ENCODE data around the gene NAIF1. TPM values are rescaled to one million over a fixed set of nuclear protein-coding genes. Genes with fewer than 3 reads are reported as not detected.
A peak's percentile ranks its signal among the peaks of the same experiment; 100 is the strongest.

Gene NAIF1
- polyA plus RNA-seq, 1 of the 3 experiments (the other 2 are of a cell fraction): 14.8 TPM

DNA sequence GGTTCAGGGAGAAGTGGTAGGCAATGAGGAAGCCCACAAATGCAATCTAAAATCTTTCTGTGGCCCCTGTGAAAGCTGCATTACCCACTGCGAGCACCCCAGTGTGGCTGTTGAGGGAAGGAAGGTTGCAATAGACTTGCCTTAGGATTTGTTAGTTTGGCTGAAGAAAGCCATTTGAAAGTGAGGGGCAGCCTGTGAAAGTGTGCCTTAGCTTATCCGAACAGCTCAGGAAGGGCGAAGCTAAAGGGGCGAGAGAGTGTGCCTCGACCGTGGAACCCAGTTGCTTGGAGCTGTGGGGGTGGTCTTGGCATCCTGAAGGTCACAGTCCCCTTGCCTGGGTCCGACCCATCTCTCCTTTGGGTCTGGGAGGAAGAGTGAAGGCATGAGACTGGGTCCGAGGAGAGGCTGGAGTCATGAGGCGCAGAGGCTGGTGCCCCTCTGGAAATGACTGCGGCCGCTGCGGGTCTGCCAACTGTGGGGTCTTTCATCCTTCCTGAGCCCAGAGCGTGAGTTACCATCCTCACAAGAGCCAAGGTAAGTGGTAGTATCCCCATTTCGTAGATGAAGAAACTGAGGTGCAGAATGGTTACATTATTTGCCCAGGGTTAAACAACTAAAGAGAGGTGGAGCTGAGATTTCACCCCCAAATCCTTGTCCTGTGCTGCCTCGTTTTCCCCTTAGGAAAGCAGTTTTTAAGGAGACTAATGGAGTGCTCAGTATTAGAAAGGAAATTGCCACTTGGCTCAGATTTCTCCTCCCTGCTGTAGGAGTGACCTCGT is 25.3 kb upstream of the NAIF1 start:
- Histone ChIP-seq H3K9ac (peak overlapping the region; percentile 67), H3K4me1 (ENCODE audit: control insufficient read depth in 1 of 2, insufficient read depth in 2 of 2, low read depth in 1 of 2, low read length in 1 of 2) (peaks cover 40% of the 10 kb centered on the region in 2 experiments), H3K27ac (ENCODE audit: low read depth in 2 of 2, low read length in 1 of 2) (peak overlapping the region; percentile 5 to 96), H3K27me3 (ENCODE audit: insufficient read depth) (no peaks in the 10 kb centered on the region), H3F3A (replicated peaks; ENCODE audit: insufficient read depth) (peaks cover 29% of the 10 kb centered on the region), H3K9me3 (no peaks in the 10 kb centered on the region), H3K4me3 (ENCODE audit: low read depth in 2 of 2, low read length in 1 of 2) (peak overlapping the region; percentile 24 to 63; a peak in 3 of 4 replicates), H3K36me3 (replicated peaks in 1 of 2; ENCODE audit: control insufficient read depth in 1 of 2, insufficient read depth in 2 of 2, low read length in 1 of 2) (peaks cover 0 to 2% of the 10 kb centered on the region in 2 experiments), H4K20me1 (ENCODE audit: insufficient read depth) (no peaks in the 10 kb centered on the region), H3K79me2 (ENCODE audit: insufficient read depth) (peaks cover 88% of the 10 kb centered on the region), H3K4me2 (peak overlapping the region; percentile 92), H2AFZ (ENCODE audit: low read depth) (no peak overlapping the region), H3K9me2 (no peaks in the 10 kb centered on the region)
- TF ChIP-seq FOSL2 (IDR thresholded peaks at IDR 0.05; ENCODE audit: borderline replicate concordance, low read depth) (no peak), TCF12 (IDR thresholded peaks at IDR 0.05) (no peak), GABPA (IDR thresholded peaks at IDR 0.05; ENCODE audit: low read depth) (no peak), POLR2AphosphoS5 (IDR thresholded peaks at IDR 0.05; ENCODE audit: low read depth, low read length) (no peak), TAF1 (IDR thresholded peaks at IDR 0.05; ENCODE audit: borderline replicate concordance, low read depth, low read length) (no peak), YY1 (IDR thresholded peaks at IDR 0.05; ENCODE audit: low read depth) (no peak), NFIC (IDR thresholded peaks at IDR 0.05; ENCODE audit: borderline replicate concordance) (no peak), NRF1 (IDR thresholded peaks at IDR 0.05; ENCODE audit: low read depth, low read length) (no peak), RCOR1 (IDR thresholded peaks at IDR 0.05; ENCODE audit: low read length) (no peak), ELF1 (IDR thresholded peaks at IDR 0.05) (no peak)
- TF ChIP-seq, protein P1, sequence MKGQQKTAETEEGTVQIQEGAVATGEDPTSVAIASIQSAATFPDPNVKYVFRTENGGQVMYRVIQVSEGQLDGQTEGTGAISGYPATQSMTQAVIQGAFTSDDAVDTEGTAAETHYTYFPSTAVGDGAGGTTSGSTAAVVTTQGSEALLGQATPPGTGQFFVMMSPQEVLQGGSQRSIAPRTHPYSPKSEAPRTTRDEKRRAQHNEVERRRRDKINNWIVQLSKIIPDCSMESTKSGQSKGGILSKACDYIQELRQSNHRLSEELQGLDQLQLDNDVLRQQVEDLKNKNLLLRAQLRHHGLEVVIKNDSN (IDR thresholded peaks at IDR 0.05; ENCODE audit: borderline replicate concordance, low read depth): no peak
- TF ChIP-seq, protein P2, sequence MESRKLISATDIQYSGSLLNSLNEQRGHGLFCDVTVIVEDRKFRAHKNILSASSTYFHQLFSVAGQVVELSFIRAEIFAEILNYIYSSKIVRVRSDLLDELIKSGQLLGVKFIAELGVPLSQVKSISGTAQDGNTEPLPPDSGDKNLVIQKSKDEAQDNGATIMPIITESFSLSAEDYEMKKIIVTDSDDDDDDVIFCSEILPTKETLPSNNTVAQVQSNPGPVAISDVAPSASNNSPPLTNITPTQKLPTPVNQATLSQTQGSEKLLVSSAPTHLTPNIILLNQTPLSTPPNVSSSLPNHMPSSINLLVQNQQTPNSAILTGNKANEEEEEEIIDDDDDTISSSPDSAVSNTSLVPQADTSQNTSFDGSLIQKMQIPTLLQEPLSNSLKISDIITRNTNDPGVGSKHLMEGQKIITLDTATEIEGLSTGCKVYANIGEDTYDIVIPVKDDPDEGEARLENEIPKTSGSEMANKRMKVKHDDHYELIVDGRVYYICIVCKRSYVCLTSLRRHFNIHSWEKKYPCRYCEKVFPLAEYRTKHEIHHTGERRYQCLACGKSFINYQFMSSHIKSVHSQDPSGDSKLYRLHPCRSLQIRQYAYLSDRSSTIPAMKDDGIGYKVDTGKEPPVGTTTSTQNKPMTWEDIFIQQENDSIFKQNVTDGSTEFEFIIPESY (IDR thresholded peaks at IDR 0.05; ENCODE audit: borderline replicate concordance, low read depth): no peak
- TF ChIP-seq, protein P3, sequence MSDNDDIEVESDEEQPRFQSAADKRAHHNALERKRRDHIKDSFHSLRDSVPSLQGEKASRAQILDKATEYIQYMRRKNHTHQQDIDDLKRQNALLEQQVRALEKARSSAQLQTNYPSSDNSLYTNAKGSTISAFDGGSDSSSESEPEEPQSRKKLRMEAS (IDR thresholded peaks at IDR 0.05; ENCODE audit: low read depth): no peak
- no peak for DNase-seq
- ChIA-PET POLR2A (no interaction called here), CTCF (interaction anchor here (1.0 to 18.8 kb wide), 9 partner anchors 9 to 150 kb away, joined by 3 to 246 read pairs (median 5); partner anchors contain the start of gene NAIF1)
- WGBS (ENCODE audit: low lambda C conversion rate): 81% methylated on average over 15 of the region's 16 CpGs

DNA sequence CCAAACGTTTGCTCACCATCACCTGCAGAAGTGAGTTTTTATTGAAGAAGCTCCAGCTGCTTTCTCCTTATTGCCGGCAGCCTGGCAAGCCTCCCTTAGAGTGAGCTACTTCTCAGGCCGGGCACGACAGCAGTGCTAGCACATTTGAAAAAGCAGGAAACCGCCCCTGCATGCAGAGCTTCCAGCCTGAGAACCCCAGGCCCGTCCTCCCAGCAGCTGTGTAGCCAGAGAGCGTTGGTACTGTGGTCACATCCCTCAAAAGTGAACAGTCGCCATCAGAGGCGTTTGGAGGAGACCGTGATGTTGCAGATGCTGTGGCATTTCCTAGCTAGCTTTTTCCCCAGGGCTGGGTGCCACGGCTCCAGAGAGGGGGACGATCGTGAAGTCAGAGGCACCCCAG is 24.5 kb upstream of the NAIF1 start:
- Histone ChIP-seq H3K27me3 (ENCODE audit: insufficient read depth) (no peaks in the 10 kb centered on the region), H3K4me1 (ENCODE audit: control insufficient read depth in 1 of 2, insufficient read depth in 2 of 2, low read depth in 1 of 2, low read length in 1 of 2) (peaks cover 39 to 40% of the 10 kb centered on the region in 2 experiments), H3K9me2 (no peaks in the 10 kb centered on the region), H3K4me3 (ENCODE audit: low read depth in 2 of 2, low read length in 1 of 2) (peak overlapping the region; percentile 48 to 63), H3F3A (replicated peaks; ENCODE audit: insufficient read depth) (peaks cover 29% of the 10 kb centered on the region), H3K79me2 (ENCODE audit: insufficient read depth) (peaks cover 88% of the 10 kb centered on the region), H2AFZ (ENCODE audit: low read depth) (no peak overlapping the region), H3K27ac (ENCODE audit: low read depth in 2 of 2, low read length in 1 of 2) (peak overlapping the region; percentile 85 to 96; a peak in 3 of 4 replicates), H3K9me3 (no peaks in the 10 kb centered on the region), H3K4me2 (peak overlapping the region; percentile 92), H4K20me1 (ENCODE audit: insufficient read depth) (no peaks in the 10 kb centered on the region), H3K9ac (peak overlapping the region; percentile 67), H3K36me3 (replicated peaks in 1 of 2; ENCODE audit: control insufficient read depth in 1 of 2, insufficient read depth in 2 of 2, low read length in 1 of 2) (peaks cover 0 to under 1% of the 10 kb centered on the region in 2 experiments)
- TF ChIP-seq MEF2A (IDR thresholded peaks at IDR 0.05; ENCODE audit: borderline replicate concordance, low read depth) (no peak), PBX3 (IDR thresholded peaks at IDR 0.05) (no peak), NRF1 (IDR thresholded peaks at IDR 0.05; ENCODE audit: low read depth, low read length) (no peak), RFX5 (IDR thresholded peaks at IDR 0.05; ENCODE audit: low read length) (no peak; the same call in 1 of the 2 replicates), FOXM1 (IDR thresholded peaks at IDR 0.05; ENCODE audit: low read depth) (no peak)
- TF ChIP-seq, protein P4, sequence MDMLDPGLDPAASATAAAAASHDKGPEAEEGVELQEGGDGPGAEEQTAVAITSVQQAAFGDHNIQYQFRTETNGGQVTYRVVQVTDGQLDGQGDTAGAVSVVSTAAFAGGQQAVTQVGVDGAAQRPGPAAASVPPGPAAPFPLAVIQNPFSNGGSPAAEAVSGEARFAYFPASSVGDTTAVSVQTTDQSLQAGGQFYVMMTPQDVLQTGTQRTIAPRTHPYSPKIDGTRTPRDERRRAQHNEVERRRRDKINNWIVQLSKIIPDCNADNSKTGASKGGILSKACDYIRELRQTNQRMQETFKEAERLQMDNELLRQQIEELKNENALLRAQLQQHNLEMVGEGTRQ (IDR thresholded peaks at IDR 0.05; ENCODE audit: borderline replicate concordance, low read depth, low read length): no peak
- DNase-seq: no peak
- POLR2A ChIA-PET: interaction anchor here (0.8 to 1.1 kb wide), 5 partner anchors 9 to 170 kb away, joined by 3 to 4 read pairs (median 3); no protein-coding TSS in a partner anchor
- WGBS (ENCODE audit: low lambda C conversion rate): 45% methylated on average over 10 of the region's 13 CpGs
- CTCF ChIA-PET: interaction anchor here (1.6 to 18.8 kb wide), 5 partner anchors 24 to 149 kb away, joined by 3 to 246 read pairs (median 5); no protein-coding TSS in a partner anchor

All from SK-N-SH (cell line).